ENCODE results near the gene NISCH.

GRCh38 chr3:52446042-52446441 lies 9.4 kb upstream of the NISCH start:
- TF ChIP-seq POLR2A (IDR thresholded peaks at IDR 0.05) = no peak
- no peak for TF ChIP-seq CTCF (IDR thresholded peaks at IDR 0.05)
- no peak for TF ChIP-seq EP300 (IDR thresholded peaks at IDR 0.05)

All from suprapubic skin (tissue), 3 donors.